Transverse colon (tissue), 3 donors: Measurements from ENCODE around the gene RGS6.

Source experiments
- EP300 ChIP-seq: sonication (generic); formaldehyde crosslinking; IDR thresholded peaks from one replicate; pipeline ENCODE4 v1.6.1; 2017; ENCODE audit warnings: antibody characterized with exemption, low read depth
- POLR2AphosphoS5 ChIP-seq, 3 donors: sonication (generic); formaldehyde crosslinking; IDR thresholded peaks; one replicate each; pipeline ENCODE4 v1.6.1; 2016; ENCODE audit warnings: antibody characterized with exemption in 3 of 3

- TF ChIP-seq EP300: no peak
- TF ChIP-seq POLR2AphosphoS5 (IDR thresholded peaks at IDR 0.05): no peak
Observed at GRCh38 chr14:71985538-71986189, 53.4 kb downstream of the RGS6 start.
